Kidney (tissue), 14 donors: ENCODE measurements around the gene VAT1. TPM values are rescaled to one million over a fixed set of nuclear protein-coding genes. Genes with fewer than 3 reads are reported as not detected.
"Not testable (repeated sequence)": the region's sequence is repeated elsewhere in the genome, so short reads cannot be mapped to it uniquely, and the experiment has no call there.

Experiments used
- DNase-seq, 5 donors: peaks; one replicate each; pipeline ENCODE4 v3.0.0-alpha.2; 2013 to 2020
- FAIRE-seq: peaks from 2 replicates; lab custom pipeline; 2012; peaks lifted over from hg19 to GRCh38; lab: Jason Lieb, UNC
- H3K27ac ChIP-seq, 2 donors: one replicate each; pipeline ENCODE4 v1.7.0; 2013; ENCODE audit warnings: low read depth in 2 of 2, low read length in 2 of 2, inconsistent platforms in 1 of 2
- H3K27me3 ChIP-seq: one replicate; pipeline ENCODE4 v1.7.1; 2013; ENCODE audit warnings: low read length, inconsistent platforms; ENCODE audit not compliant: control insufficient read depth, insufficient read depth
- H3K36me3 ChIP-seq, 3 donors: one replicate each; pipeline versions ENCODE4 v1.7.0 to v1.7.1; 2013; ENCODE audit warnings: low read length in 3 of 3, control low read depth in 1 of 3, inconsistent platforms in 1 of 3; ENCODE audit not compliant: insufficient read depth in 3 of 3, control insufficient read depth in 2 of 3
- H3K4me1 ChIP-seq, 3 donors: one replicate each; pipeline versions ENCODE4 v1.7.0 to v1.7.1; 2013; ENCODE audit warnings: low read length in 3 of 3, inconsistent platforms in 1 of 3, low read depth in 1 of 3; ENCODE audit not compliant: control insufficient read depth in 2 of 3, insufficient read depth in 2 of 3
- H3K4me3 ChIP-seq, 3 donors: one replicate each; pipeline versions ENCODE4 v1.7.0 to v1.8.1; 2013; ENCODE audit warnings: low read length in 3 of 3, control low read depth in 1 of 3, inconsistent platforms in 1 of 3
- H3K9ac ChIP-seq, 3 donors: one replicate each; pipeline versions ENCODE4 v1.7.0 to v1.7.1; 2013; ENCODE audit warnings: low read length in 3 of 3, control low read depth in 1 of 3, inconsistent platforms in 1 of 3
- H3K9me3 ChIP-seq, 3 donors: one replicate each; pipeline versions ENCODE4 v1.7.0 to v1.7.1; 2013; ENCODE audit warnings: low read length in 3 of 3, control low read depth in 1 of 3, inconsistent platforms in 1 of 3; ENCODE audit not compliant: control insufficient read depth in 2 of 3, insufficient read depth in 1 of 3
- CTCF ChIP-seq: IDR thresholded peaks from 3 replicates; pipeline ENCODE4 v1.5.1; 2012; ENCODE audit warnings: mild to moderate bottlenecking, moderate library complexity, borderline replicate concordance; ENCODE audit not compliant: insufficient read depth; ENCODE audit errors: extremely low read depth
- intact Hi-C: fragments of 100-400 bp; cut with DNase I; formaldehyde crosslinking; loops from one replicate; pipeline ENCODE4 v1.11.1; 2022
- polyA plus RNA-seq: library from polyadenylated mRNA; stranded (reverse); fragments of 350-450 nt; fragmentation: Illumina TruSeq; extraction: RNeasy Lipid Tissue Mini Kit (QIAGEN cat#74804); gene quantifications from one replicate; pipeline ENCODE4 v1.2.3, GENCODE V29; 2014; ENCODE audit warnings: low read depth, low replicate concordance; ENCODE audit not compliant: insufficient read depth
- total RNA-seq: library from RNA; stranded (reverse); fragmentation: NEBNext Ultra II Directional; extraction: Animal tissue kit (Norgen Biotek cat#: 25700); gene quantifications from one replicate; pipeline ENCODE4 v1.2.1, GENCODE V29; 2021
- donor health status: control.
- donor health status: control.
- donor health status: control.
- donor health status: control.
- donor health status: control.
- donor health status: DM: yes; HTN: yes; CAD: no.
- donor health status: Normal renal cell carcinoma (clear cell type).

VAT1 gene
- total and polyA plus RNA-seq, 2 donors from 2014 or later = 119 to 133 TPM

- no peaks in the 10 kb centered on the region for H3K9me3 ChIP-seq
- H3K9ac ChIP-seq = no peak overlapping the region
- H3K36me3 ChIP-seq = peaks cover 0 to 7% (median 5%) of the 10 kb centered on the region in 3 donors
- intact Hi-C loops = no loop called here
- no peak overlapping the region for H3K27ac ChIP-seq
- DNase-seq = no peak
- no peak for FAIRE-seq
- no peak overlapping the region for H3K4me3 ChIP-seq
- H3K4me1 ChIP-seq = peaks cover 0 to 3% (median 0%) of the 10 kb centered on the region in 3 donors
- no peak for TF ChIP-seq CTCF
- H3K27me3 ChIP-seq = no peaks in the 10 kb centered on the region
Observed at GRCh38 chr17:43010667-43011308, 11.4 kb downstream of the VAT1 start.

- H3K9ac ChIP-seq = peak within 1 kb of the TSS; percentile 69 to 100 (median 97)
- no peaks in the 10 kb centered on the region for H3K9me3 ChIP-seq
- intact Hi-C loops = no loop called here
- FAIRE-seq (no peak), DNase-seq (peak in 4 of 5 donors; percentile 59 to 94 (median 81))
- peak within 1 kb of the TSS; percentile 80 to 100 (median 96) for H3K4me3 ChIP-seq
- peaks cover 3 to 10% (median 6%) of the 10 kb centered on the region in 3 donors for H3K36me3 ChIP-seq
- peaks cover 0 to 3% (median 0%) of the 10 kb centered on the region in 3 donors for H3K4me1 ChIP-seq
- no peaks in the 10 kb centered on the region for H3K27me3 ChIP-seq
- peak within 1 kb of the TSS; percentile 90 to 96 for H3K27ac ChIP-seq
- peak; percentile 63 for TF ChIP-seq CTCF
Observed at GRCh38 chr17:43006639-43007551, 15.3 kb downstream of the VAT1 start, which contains the start of gene IFI35. Gene IFI35 (plus strand): TSS chr17:43006784. CDS start chr17:43006948, 164 bp downstream.

GRCh38 chr17:43003542-43004172, 18.5 kb downstream of the VAT1 start:
- no peak for TF ChIP-seq CTCF
- Histone ChIP-seq H3K4me3 (no peak overlapping the region), H3K9me3 (no peaks in the 10 kb centered on the region), H3K27me3 (no peaks in the 10 kb centered on the region), H3K36me3 (peaks cover 12 to 30% (median 12%) of the 10 kb centered on the region in 3 donors), H3K9ac (no peak overlapping the region), H3K27ac (no peak overlapping the region), H3K4me1 (peaks cover 2 to 11% (median 9%) of the 10 kb centered on the region in 3 donors)
- DNase-seq = no peak
- intact Hi-C loops = no loop called here
- no peak for FAIRE-seq

GRCh38 chr17:43000894-43001293, 21.3 kb downstream of the VAT1 start:
- FAIRE-seq, H3K9ac ChIP-seq, H3K27me3 ChIP-seq, H3K9me3 ChIP-seq, H3K27ac ChIP-seq, intact Hi-C loops, DNase-seq, H3K4me3 ChIP-seq: not testable (repeated sequence)
- H3K36me3 ChIP-seq = peaks cover 12 to 30% (median 12%) of the 10 kb centered on the region in 3 donors
- peaks cover 6 to 12% (median 12%) of the 10 kb centered on the region in 3 donors for H3K4me1 ChIP-seq
